H1 (cell line): Measurements from ENCODE around the gene TRAPPC8. TPM values are rescaled to one million over a fixed set of nuclear protein-coding genes. Genes with fewer than 3 reads are reported as not detected.

ENCODE experiments used
- CTCF ChIA-PET: fragments of 300-600 bp; sonication (Branson Sonifier 250); formaldehyde crosslinking; loops from one replicate; lab custom pipeline; 2021; ENCODE audit not compliant: partially characterized antibody; lab: Charles Lee
- POLR2A ChIA-PET: fragments of 300-600 bp; sonication (Branson Sonifier 250); formaldehyde crosslinking; loops from one replicate; lab custom pipeline; 2021; ENCODE audit warnings: inconsistent platforms; ENCODE audit not compliant: partially characterized antibody; lab: Charles Lee
- DNase-seq, 2 experiments: peaks; one replicate each; pipeline versions ENCODE4 v3.0.0 to v3.0.0-alpha.2; 2010 to 2022; ENCODE audit warnings: low spot score in 2 of 2, low read depth in 1 of 2, mixed read lengths in 1 of 2
- FAIRE-seq: peaks from 2 replicates; lab custom pipeline; 2011; peaks lifted over from hg19 to GRCh38; lab: Jason Lieb, UNC
- H2AFZ ChIP-seq: 2 replicates; pipeline ENCODE4 v1.8.1; 2012; ENCODE audit warnings: low read length, inconsistent platforms
- H2AK5ac ChIP-seq: 2 replicates; pipeline ENCODE4 v1.6.1; 2013; ENCODE audit warnings: low read depth, low read length
- H2BK120ac ChIP-seq: replicated peaks from 2 replicates; pipeline ENCODE3; 2013; ENCODE audit warnings: low read depth, low read length, inconsistent platforms
- H2BK12ac ChIP-seq: 2 replicates; pipeline ENCODE4 v1.6.1; 2013; ENCODE audit warnings: low read depth, low read length
- H2BK15ac ChIP-seq: 2 replicates; pipeline ENCODE4 v1.6.1; 2013; ENCODE audit warnings: low read length
- H2BK20ac ChIP-seq: 2 replicates; pipeline ENCODE4 v1.6.1; 2013; ENCODE audit warnings: low read length
- H2BK5ac ChIP-seq: 2 replicates; pipeline ENCODE4 v1.6.1; 2013; ENCODE audit warnings: low read depth, low read length
- H3K14ac ChIP-seq: 2 replicates; pipeline ENCODE4 v1.6.1; 2013; ENCODE audit warnings: inconsistent platforms; ENCODE audit not compliant: insufficient read length
- H3K18ac ChIP-seq: 2 replicates; pipeline ENCODE4 v1.6.1; 2013; ENCODE audit warnings: low read length; ENCODE audit errors: extremely low read depth
- H3K23ac ChIP-seq: 2 replicates; pipeline ENCODE4 v1.6.1; 2013; ENCODE audit warnings: inconsistent platforms; ENCODE audit not compliant: insufficient read length
- H3K23me2 ChIP-seq: 2 replicates; pipeline ENCODE4 v1.6.1; 2013; ENCODE audit warnings: low read depth, low read length
- H3K27ac ChIP-seq: 2 replicates; pipeline ENCODE4 v1.6.1; 2011; ENCODE audit warnings: low read depth, low read length, inconsistent platforms
- H3K27me3 ChIP-seq, 4 experiments: replicated peaks in 1 of 4; 1 replicate in 1 of 4; 2 replicates in 3 of 4; pipeline versions ENCODE4 v1.6.1 to v1.8.1; 2011 to 2013; ENCODE audit warnings: low read length in 3 of 4, mild to moderate bottlenecking in 3 of 4, inconsistent platforms in 2 of 4, mixed read lengths in 2 of 4, moderate library complexity in 1 of 4; ENCODE audit not compliant: control insufficient read depth in 3 of 4, insufficient read depth in 3 of 4; ENCODE audit errors: extremely low read depth in 1 of 4
- H3K36me3 ChIP-seq, 4 experiments: 2 replicates each; pipeline versions ENCODE4 v1.6.1 to v1.8.1; 2011 to 2013; ENCODE audit warnings: mild to moderate bottlenecking in 4 of 4, low read length in 3 of 4, moderate library complexity in 2 of 4, control low read depth in 1 of 4, inconsistent platforms in 1 of 4; ENCODE audit not compliant: insufficient read depth in 4 of 4, control insufficient read depth in 2 of 4
- H3K4ac ChIP-seq: replicated peaks from 2 replicates; pipeline ENCODE3; 2013; ENCODE audit warnings: low read length, low read depth, mixed read lengths, inconsistent platforms; ENCODE audit not compliant: insufficient read length
- H3K4me1 ChIP-seq, 4 experiments: replicated peaks in 1 of 4; 1 replicate in 1 of 4; 2 replicates in 3 of 4; pipeline versions ENCODE4 v1.6.1 to v1.8.1; 2011 to 2013; ENCODE audit warnings: low read length in 3 of 4, inconsistent platforms in 2 of 4, mixed read lengths in 1 of 4; ENCODE audit not compliant: insufficient read depth in 4 of 4, control insufficient read depth in 3 of 4
- H3K4me2 ChIP-seq, 2 experiments: 2 replicates each; pipeline versions ENCODE4 v1.6.1 to v1.8.1; 2011 to 2013; ENCODE audit warnings: low read depth in 2 of 2, low read length in 2 of 2, control low read depth in 1 of 2, inconsistent platforms in 1 of 2, mild to moderate bottlenecking in 1 of 2; ENCODE audit not compliant: insufficient read depth in 1 of 2
- H3K4me3 ChIP-seq, 4 experiments: fragments of 200-600, 300-600 bp in 1 of 4; sonication (generic), shearing (Covaris generic), sonication (Bioruptor Twin) in 1 of 4; 2 replicates each; pipeline versions ENCODE4 v1.5.1 to v1.8.1; 2011 to 2016; ENCODE audit warnings: low read length in 4 of 4, low read depth in 3 of 4, control low read depth in 2 of 4, inconsistent platforms in 2 of 4, mild to moderate bottlenecking in 2 of 4, mixed read lengths in 1 of 4, moderate library complexity in 1 of 4; ENCODE audit not compliant: insufficient read depth in 2 of 4; ENCODE audit errors: extremely low read depth in 1 of 4
- H3K56ac ChIP-seq: replicated peaks from 2 replicates; pipeline ENCODE3; 2013; ENCODE audit warnings: low read depth, mild to moderate bottlenecking, mixed read lengths, low read length, inconsistent platforms; ENCODE audit not compliant: insufficient read length
- H3K79me1 ChIP-seq: 2 replicates; pipeline ENCODE4 v1.6.1; 2013; ENCODE audit warnings: low read depth, low read length, control low read depth
- H3K79me2 ChIP-seq, 2 experiments: 2 replicates each; pipeline versions ENCODE4 v1.6.1 to v1.8.1; 2012 to 2013; ENCODE audit warnings: low read length in 2 of 2, mild to moderate bottlenecking in 2 of 2, inconsistent platforms in 1 of 2; ENCODE audit not compliant: insufficient read depth in 2 of 2, control insufficient read depth in 1 of 2
- H3K9ac ChIP-seq, 4 experiments: replicated peaks in 1 of 4; 1 replicate in 1 of 4; 2 replicates in 3 of 4; pipeline versions ENCODE4 v1.6.1 to v1.8.1; 2011 to 2013; ENCODE audit warnings: low read depth in 3 of 4, low read length in 3 of 4, control low read depth in 2 of 4, mild to moderate bottlenecking in 2 of 4, moderate library complexity in 2 of 4, inconsistent platforms in 1 of 4; ENCODE audit errors: extremely low read depth in 1 of 4
- H3K9me3 ChIP-seq, 2 experiments: 2 replicates each; pipeline versions ENCODE4 v1.6.1 to v1.8.1; 2012 to 2013; ENCODE audit warnings: mild to moderate bottlenecking in 2 of 2, moderate library complexity in 2 of 2, control low read depth in 1 of 2, inconsistent platforms in 1 of 2, low read depth in 1 of 2, low read length in 1 of 2, mixed read lengths in 1 of 2; ENCODE audit not compliant: insufficient read depth in 2 of 2
- H4K20me1 ChIP-seq, 2 experiments: replicated peaks in 1 of 2; 2 replicates each; pipeline versions ENCODE3 to v1.8.1; 2011 to 2013; ENCODE audit warnings: inconsistent platforms in 2 of 2, low read length in 2 of 2, mild to moderate bottlenecking in 1 of 2; ENCODE audit not compliant: insufficient read depth in 2 of 2, control insufficient read depth in 1 of 2
- H4K5ac ChIP-seq: 2 replicates; pipeline ENCODE4 v1.6.1; 2013; ENCODE audit warnings: low read length, low read depth, mixed read lengths, inconsistent platforms; ENCODE audit not compliant: insufficient read length
- H4K8ac ChIP-seq: 2 replicates; pipeline ENCODE4 v1.8.0; 2013; ENCODE audit warnings: mild to moderate bottlenecking, moderate library complexity, low read length, inconsistent platforms; ENCODE audit not compliant: insufficient read depth; ENCODE audit errors: extremely low read depth
- H4K91ac ChIP-seq: replicated peaks from 2 replicates; pipeline ENCODE3; 2013; ENCODE audit warnings: low read length, mixed read lengths, inconsistent platforms; ENCODE audit not compliant: insufficient read length
- BRCA1 ChIP-seq: IDR thresholded peaks from 2 replicates; pipeline ENCODE4 v1.6.1; 2012; ENCODE audit warnings: low read depth, low read length, improper control_type of control experiment
- EZH2 ChIP-seq: fragments of 200-600 bp; sonication (generic); IDR thresholded peaks from 2 replicates; pipeline ENCODE4 v1.7.1; 2012; ENCODE audit warnings: low read depth, mild to moderate bottlenecking, moderate library complexity, low read length, inconsistent platforms; ENCODE audit not compliant: severe bottlenecking
- KDM1A ChIP-seq: fragments of 200-600, 300-600 bp; sonication (generic); IDR thresholded peaks from 2 replicates; pipeline ENCODE4 v1.7.1; 2016; ENCODE audit warnings: mild to moderate bottlenecking, low read length, borderline replicate concordance
- RBBP5 ChIP-seq: IDR thresholded peaks from 2 replicates; pipeline ENCODE4 v1.7.1; 2012; ENCODE audit warnings: low read depth, mild to moderate bottlenecking, inconsistent platforms, low read length, moderate library complexity, borderline replicate concordance
- SAP30 ChIP-seq: fragments of 300-600 bp; sonication (generic); IDR thresholded peaks from 2 replicates; pipeline ENCODE4 v1.7.1; 2012; ENCODE audit warnings: low read length, moderate library complexity, mild to moderate bottlenecking, inconsistent platforms; ENCODE audit not compliant: insufficient read depth, insufficient replicate concordance
- SIN3A ChIP-seq, 2 experiments: IDR thresholded peaks in 1 of 2; conservative IDR thresholded peaks in 1 of 2; 2 replicates each; pipeline ENCODE4 v1.6.1; 2011 to 2012; ENCODE audit warnings: low read length in 2 of 2, improper control_type of control experiment in 1 of 2, low read depth in 1 of 2, mild to moderate bottlenecking in 1 of 2
- YY1 ChIP-seq: IDR thresholded peaks from 2 replicates; pipeline ENCODE4 v1.6.1; 2011; ENCODE audit warnings: low read depth, mild to moderate bottlenecking, low read length
- WGBS, 2 experiments: shearing (Covaris generic) in 1 of 2; methylation state at CpG; one replicate each; pipeline versions ENCODE4 v1.1.6 to v1.1.7; 2013 to 2015; ENCODE audit warnings: low lambda C conversion rate in 2 of 2, mixed read lengths in 2 of 2, inconsistent platforms in 1 of 2, low coverage in 1 of 2, missing lambda C conversion rate in 1 of 2; ENCODE audit not compliant: insufficient replicate concordance in 2 of 2, insufficient coverage in 1 of 2, insufficient read length in 1 of 2; ENCODE audit errors: extremely low coverage in 1 of 2, missing lambda C conversion rate in 1 of 2; 5-methylcytosine and 5-hydroxymethylcytosine counted together
- polyA plus RNA-seq, 7 experiments: library from polyadenylated mRNA; depleted of rRNA in 3 of 7; stranded (reverse) in 5 of 7; unstranded in 2 of 7; fragments of >200 nt in 5 of 7; fragments of 200-250 nt in 2 of 7; gene quantifications; 1 replicate in 5 of 7; 2 replicates in 1 of 7; 4 replicates in 1 of 7; pipeline versions ENCODE4 v1.2.1 to v1.2.3, GENCODE V29; 2011 to 2013; ENCODE audit warnings: missing spikeins in 2 of 7, mixed read lengths in 2 of 7
- total RNA-seq: library from RNA; stranded (reverse); fragmentation: NEBNext Ultra II Directional; extraction: Animal tissue kit (Norgen Biotek cat#: 25700); gene quantifications from 2 replicates; pipeline ENCODE4 v1.2.1, GENCODE V29; 2021
- TF ChIP-seq, protein P1 (sequence below): IDR thresholded peaks from 2 replicates; pipeline ENCODE4 v1.6.1; 2011; ENCODE audit warnings: low read depth, mild to moderate bottlenecking, low read length; ENCODE audit not compliant: insufficient read depth
- TF ChIP-seq, protein P2 (sequence below): IDR thresholded peaks from 2 replicates; pipeline ENCODE4 v1.6.1; 2012; ENCODE audit warnings: low read length, inconsistent platforms

Gene TRAPPC8
- total and polyA plus RNA-seq, 2 of the 8 experiments (the other 6 are each of a cell fraction or from before 2014, with no cell fraction given): 43.6 to 56.5 TPM

DNA sequence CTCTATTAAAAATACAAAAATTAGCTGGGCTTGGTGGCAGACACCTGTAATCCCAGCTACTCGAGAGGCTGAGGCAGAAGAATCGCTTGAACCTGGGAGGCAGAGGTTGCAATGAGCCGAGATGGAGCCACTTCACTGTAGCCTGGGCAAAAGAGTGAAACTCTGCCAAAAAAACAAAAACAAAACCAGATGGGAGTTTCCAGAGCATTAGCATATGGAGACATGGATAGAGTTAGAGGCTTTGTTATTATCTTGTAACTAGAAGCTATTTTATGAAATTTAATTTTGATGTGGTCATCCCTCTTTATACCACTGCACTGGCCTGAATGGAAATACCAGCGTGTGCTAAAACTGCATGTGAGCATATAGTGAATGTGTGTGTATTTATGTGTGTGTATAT is 58.9 kb downstream of the TRAPPC8 start:
- Histone ChIP-seq H3K4me3 (no peak overlapping the region), H2AFZ (no peak overlapping the region), H2BK20ac (no peak overlapping the region), H2BK120ac (no peak overlapping the region), H3K23ac (no peak overlapping the region), H3K27me3 (no peaks in the 10 kb centered on the region), H3K18ac (no peak overlapping the region), H3K9me3 (no peaks in the 10 kb centered on the region), H4K20me1 (peaks cover 0 to 2% of the 10 kb centered on the region in 2 experiments), H3K9ac (no peak overlapping the region), H3K79me1 (no peaks in the 10 kb centered on the region), H3K56ac (no peak overlapping the region), H3K23me2 (no peaks in the 10 kb centered on the region), H4K91ac (no peak overlapping the region), H2BK12ac (no peak overlapping the region), H3K4me2 (no peak overlapping the region), H4K5ac (no peak overlapping the region), H2BK15ac (no peak overlapping the region), H3K4ac (no peak overlapping the region), H2BK5ac (no peak overlapping the region), H2AK5ac (no peak overlapping the region), H3K36me3 (peaks cover 0 to 21% (median 9%) of the 10 kb centered on the region in 4 experiments; a peak in 5 of 8 replicates), H3K14ac (no peak overlapping the region), H3K4me1 (no peaks in the 10 kb centered on the region), H3K79me2 (peaks cover 0 to 18% of the 10 kb centered on the region in 2 experiments; a peak in 2 of 4 replicates), H4K8ac (no peak overlapping the region), H3K27ac (no peak overlapping the region)
- ChIA-PET CTCF (interaction anchor here (0.6 to 1.5 kb wide), 6 partner anchors 11 to 196 kb away, joined by 3 to 4 read pairs (median 3); no protein-coding TSS in a partner anchor), POLR2A (interaction anchor here (2.6 kb wide), 1 partner anchor 9 kb away, joined by 7 read pairs; no protein-coding TSS in a partner anchor)
- 89% methylated on average over 4 of the region's 4 CpGs; no CpG with 5 or more reads in 1 of the 2 experiments for WGBS, 2 experiments
- no peak for DNase-seq
- FAIRE-seq: no peak
- TF ChIP-seq SIN3A (conservative IDR thresholded peaks at IDR 0.05 in 1 of 2, IDR thresholded peaks at IDR 0.05 in 1 of 2; ENCODE audit: low read depth in 1 of 2, low read length in 2 of 2) (no peak), RBBP5 (no peak), EZH2 (no peak), SAP30 (no peak), BRCA1 (no peak), YY1 (no peak), KDM1A (no peak)
- TF ChIP-seq, protein P1, sequence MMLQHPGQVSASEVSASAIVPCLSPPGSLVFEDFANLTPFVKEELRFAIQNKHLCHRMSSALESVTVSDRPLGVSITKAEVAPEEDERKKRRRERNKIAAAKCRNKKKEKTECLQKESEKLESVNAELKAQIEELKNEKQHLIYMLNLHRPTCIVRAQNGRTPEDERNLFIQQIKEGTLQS: no peak
- TF ChIP-seq, protein P2, sequence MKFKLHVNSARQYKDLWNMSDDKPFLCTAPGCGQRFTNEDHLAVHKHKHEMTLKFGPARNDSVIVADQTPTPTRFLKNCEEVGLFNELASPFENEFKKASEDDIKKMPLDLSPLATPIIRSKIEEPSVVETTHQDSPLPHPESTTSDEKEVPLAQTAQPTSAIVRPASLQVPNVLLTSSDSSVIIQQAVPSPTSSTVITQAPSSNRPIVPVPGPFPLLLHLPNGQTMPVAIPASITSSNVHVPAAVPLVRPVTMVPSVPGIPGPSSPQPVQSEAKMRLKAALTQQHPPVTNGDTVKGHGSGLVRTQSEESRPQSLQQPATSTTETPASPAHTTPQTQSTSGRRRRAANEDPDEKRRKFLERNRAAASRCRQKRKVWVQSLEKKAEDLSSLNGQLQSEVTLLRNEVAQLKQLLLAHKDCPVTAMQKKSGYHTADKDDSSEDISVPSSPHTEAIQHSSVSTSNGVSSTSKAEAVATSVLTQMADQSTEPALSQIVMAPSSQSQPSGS: no peak
